Germinal center (tissue), 1 donor: ENCODE measurements around the gene SLC39A11.

Experiments
- DNase-seq: peaks from one replicate; pipeline ENCODE4 v3.0.0; 2012; ENCODE audit warnings: mixed read lengths, low spot score

The SLC39A11 gene

GRCh38 chr17:72683506-72684404 lies 408.7 kb downstream of the SLC39A11 start:
- DNase-seq, result no peak

- no peak for DNase-seq
These were observed 409.9 kb downstream of the SLC39A11 start for GRCh38 chr17:72682605-72683004.

DNA sequence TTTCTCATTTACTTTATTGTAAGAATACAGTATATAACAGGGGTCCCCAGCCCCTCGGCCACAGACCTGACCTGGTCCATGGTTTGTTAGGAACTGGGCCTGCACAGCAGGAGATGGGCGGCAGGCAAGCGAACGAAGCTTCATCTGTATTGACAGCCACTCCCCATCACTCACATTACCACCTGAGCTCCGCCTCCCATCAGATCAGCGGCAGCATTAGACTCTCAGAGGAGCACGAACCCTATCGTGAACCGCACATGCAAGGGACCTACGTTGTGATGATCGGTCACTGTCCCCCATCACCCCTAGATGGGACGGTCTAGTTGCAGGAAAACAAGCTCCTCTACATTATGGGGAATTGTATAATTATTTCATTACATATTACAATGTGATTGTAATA lies 410.6 kb downstream of the SLC39A11 start:
- no peak for DNase-seq

DNA sequence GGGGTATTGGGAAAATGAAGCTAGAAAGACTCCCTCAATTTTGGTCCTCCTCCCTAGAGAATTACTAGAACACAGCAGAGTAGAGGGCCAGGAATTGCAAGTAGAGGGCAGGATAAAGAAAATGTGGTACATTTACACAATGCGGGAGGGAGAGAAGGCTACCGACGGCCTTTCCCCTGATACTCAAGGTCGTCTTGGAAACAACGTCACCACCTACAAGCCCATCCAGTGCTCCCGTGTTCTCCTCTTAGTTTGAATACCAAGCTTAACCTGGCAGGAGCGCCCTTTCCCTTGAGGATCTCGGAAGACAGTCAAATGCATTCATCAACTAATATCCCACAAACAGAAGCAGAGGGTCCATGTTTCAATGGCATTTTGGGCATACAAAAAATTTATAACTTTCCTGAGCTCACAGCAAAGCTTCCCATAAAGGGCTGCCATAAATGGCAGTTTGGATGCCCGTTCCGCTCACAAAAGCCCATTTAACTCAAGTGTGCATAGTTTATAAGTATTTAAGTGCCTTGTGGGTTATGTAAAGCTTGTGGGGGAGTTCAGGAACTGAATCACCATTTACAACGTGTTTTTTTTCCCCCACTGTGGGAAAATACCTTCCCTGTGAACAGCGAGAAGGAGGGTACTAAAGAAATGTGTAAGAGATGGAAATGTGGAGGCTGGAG lies 414.6 kb downstream of the SLC39A11 start:
- DNase-seq, result no peak

- DNase-seq, result no peak
These were observed 415.4 kb downstream of the SLC39A11 start for GRCh38 chr17:72677108-72677507.

- no peak for DNase-seq
These were observed 419.8 kb downstream of the SLC39A11 start for GRCh38 chr17:72672729-72673128.

DNA sequence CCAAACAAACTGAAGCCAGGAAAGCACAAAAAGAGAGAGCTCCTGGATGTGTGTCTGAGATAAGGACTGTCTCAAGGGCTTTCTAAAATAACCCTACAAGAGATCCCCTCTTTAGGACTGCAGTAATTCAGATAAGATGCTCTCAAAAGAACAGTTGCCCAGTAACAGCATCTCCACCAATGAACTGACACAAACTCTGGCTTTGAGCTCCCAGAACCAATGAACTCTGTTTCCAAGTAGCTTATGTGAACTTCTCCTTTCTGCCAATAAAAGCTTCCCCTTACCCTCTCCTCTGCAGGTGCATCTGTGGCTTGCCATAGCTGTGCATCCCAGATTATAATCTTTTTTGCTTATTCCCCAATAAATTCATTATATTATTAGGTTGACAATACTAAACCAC lies 421.5 kb downstream of the SLC39A11 start:
- DNase-seq, result no peak

DNA sequence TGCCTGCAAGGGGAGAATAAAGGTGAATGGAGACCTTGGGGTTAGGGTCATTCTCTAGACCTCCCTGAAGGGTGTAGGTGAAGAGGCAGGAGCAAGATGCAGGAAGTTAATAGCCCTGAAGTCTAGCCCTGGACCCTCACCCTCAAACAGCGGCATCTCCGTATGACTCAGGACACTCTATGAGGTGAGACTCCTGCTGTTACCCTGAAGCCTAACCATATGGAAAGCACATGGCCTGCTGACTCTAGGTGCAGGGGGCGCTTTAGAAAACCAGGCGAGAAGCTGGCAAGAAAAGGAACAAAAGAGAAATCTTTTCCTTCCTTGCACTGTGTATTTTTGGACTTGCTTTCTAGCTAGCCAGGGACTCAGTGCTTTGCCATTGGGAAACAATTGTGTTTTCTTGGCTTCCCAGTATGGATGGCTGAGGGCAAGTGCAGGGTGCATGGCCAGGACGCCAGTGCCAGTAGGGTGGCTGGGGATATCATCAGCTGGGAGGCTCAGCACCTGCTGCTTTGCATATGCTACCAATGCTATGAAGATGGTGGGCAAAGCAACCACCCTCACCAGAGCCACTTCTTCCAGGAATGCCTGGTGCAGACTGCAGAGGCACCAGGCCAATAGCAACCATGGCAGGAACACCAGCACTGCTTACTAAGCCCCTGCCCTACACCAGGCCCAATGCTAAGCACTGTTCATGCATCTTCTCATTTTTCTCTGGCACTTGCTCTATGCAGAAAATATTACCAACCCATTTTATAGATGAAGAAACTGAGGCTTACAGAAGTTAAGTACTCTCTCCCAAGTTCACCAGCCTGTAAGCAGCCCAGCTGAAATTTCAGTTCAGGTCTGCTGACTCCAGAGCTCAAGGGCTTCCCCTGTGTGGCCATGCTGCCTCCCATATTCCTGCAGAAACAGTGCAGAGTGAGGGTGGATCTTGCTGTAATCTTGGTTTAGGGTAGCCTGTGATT lies 425.1 kb downstream of the SLC39A11 start:
- DNase-seq, result no peak

GRCh38 chr17:72665852-72666851 lies 426.3 kb downstream of the SLC39A11 start:
- DNase-seq, result no peak

DNA sequence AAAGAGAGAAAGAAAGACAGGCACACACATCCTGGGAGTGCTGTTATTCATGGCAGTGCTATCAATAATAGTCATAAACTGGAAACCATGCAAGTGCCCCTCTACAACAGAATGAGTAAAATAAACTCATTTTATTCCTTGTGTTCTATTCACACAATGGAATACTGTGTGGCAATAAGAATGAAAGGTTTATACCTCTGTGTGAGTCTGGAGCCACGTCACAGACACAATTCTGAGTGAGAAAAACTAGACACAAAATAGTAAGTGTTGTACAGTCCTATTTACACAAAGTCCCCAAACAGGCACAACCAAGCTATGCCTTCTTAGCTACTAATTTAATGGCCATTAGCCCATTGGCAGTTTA lies 429.7 kb downstream of the SLC39A11 start:
- DNase-seq, result no peak

GRCh38 chr17:72661945-72662826 lies 430.3 kb downstream of the SLC39A11 start:
- DNase-seq, result no peak

DNA sequence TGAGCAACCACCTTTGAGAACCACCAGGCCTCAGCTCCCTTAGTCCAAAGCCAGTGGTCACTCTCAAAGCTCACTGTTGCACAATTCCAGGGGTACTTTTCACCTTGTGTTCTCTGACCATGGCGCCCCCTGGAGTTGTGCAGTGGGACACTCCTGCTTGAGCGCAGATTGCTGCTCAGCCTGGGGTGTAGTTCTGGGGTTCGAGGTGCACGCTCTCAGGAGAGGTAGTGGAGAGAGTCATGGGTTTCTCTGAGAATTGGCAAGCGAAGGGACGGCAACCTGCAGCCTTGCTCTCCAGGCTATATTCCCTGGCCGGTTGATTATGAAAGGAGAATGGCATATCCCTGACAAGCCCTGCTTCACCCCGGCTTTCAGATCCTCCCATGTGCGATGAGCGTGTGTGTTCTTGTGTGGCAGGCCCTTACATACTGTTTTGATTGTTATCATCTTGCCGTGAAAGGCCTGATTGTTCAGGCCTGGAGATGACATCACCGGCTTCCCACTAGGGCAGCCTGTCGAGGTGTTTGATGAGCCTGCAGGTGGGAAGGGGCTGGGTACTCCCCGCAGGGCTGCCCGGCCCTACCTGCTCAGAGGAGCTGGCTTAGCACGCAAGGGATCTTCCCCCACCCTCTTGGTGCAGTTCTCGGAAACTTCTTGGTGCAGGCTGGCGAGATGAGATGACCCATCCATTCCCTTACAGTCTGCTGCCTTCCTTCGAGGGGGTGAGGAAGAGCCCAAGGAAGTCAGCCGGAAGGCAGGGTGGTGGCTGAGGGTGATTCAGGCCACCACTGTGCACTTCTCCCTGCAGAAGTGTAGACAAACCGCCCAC lies 431.2 kb downstream of the SLC39A11 start:
- DNase-seq, result no peak

GRCh38 chr17:72660274-72661115 lies 432.0 kb downstream of the SLC39A11 start:
- DNase-seq, result no peak

DNA sequence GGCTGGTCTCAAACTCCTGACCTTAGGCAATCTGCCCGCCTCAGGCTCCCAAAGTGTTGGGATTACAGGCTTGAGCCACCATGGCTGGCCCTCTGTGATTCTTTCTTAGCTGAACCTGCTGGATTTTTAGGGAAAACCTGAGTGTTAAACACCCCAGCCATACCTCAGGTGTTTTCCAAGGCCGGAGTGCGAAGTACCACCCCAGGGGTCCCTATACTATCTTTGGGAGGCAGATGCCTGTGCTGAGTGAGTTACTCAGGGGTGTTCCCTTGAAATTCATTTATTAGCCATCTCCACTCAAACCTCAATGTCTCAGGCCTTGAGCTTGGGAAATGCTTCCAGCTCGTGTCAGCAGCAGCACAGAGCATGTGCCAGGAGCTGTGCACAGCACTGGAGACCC lies 432.7 kb downstream of the SLC39A11 start:
- no peak for DNase-seq

DNA sequence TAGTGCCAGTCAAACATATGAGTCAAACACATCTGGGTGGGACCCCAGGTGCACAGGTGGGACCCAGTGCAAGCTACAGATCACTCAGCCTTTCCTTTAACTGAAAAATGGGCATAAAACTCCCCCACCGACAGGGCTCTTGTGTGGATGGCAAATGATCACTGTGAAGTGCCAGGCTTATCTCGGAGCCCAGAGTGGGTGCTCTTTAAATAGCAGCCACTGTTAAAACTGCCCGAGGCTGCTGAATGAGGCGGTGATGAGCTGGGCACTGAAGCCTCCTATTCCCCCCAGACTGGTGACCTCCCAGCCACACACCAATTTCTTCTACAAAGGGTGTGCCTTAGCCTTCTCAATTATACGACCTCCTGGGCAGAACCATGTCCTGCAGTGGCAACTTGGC lies 433.8 kb downstream of the SLC39A11 start:
- DNase-seq, result no peak

DNA sequence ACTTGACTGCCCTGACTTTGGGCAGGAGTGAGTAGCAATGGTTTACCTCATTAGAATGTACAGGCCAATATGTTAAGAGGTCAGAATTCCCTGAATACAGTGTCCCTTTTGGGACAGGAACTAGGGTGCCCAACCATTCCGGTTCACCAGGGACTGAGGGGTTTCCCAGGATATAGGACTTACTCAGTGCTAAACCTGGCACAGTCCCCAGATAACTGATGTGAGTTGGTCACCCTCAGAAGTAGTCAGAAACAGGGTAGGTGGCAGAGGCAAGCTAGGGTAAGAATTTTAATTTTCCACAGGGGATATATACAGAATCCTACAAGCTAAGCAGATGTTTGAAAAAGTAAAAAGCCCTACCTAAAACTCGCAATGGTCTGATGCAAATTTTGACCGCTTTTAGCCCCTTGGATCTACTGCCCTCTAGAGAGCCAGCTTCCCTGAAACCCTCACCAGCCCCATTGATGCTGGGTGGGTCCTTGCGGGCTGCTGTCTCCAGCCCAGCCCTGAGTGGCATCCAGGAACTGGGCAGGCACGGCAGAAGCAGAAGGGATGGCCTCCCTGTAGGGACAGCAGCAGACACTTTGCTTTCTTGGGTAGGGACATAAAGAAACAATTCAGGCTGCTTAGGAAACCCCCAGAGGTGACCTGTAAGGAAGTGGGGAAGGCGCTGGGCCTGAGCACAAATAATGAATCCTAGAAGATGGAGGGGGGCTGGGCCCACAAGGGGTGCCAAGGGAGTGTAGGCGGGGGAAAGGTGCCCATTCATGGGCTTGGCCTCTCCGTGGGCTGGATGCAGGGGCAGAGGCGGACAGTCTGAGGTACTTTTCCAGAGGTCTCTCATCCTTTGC lies 434.8 kb downstream of the SLC39A11 start:
- no peak for DNase-seq

- no peak for DNase-seq
These were observed 436.2 kb downstream of the SLC39A11 start for GRCh38 chr17:72656130-72656763.
